ENCODE data around the gene TEAD3. TPM values are rescaled to one million over a fixed set of nuclear protein-coding genes. Genes with fewer than 3 reads are reported as not detected.
"Not testable (repeated sequence)": the region's sequence is repeated elsewhere in the genome, so short reads cannot be mapped to it uniquely, and the experiment has no call there.

Gene TEAD3
- total and polyA plus RNA-seq, 8 donors = 3.0 to 10.0 (median 5.6) TPM

DNA sequence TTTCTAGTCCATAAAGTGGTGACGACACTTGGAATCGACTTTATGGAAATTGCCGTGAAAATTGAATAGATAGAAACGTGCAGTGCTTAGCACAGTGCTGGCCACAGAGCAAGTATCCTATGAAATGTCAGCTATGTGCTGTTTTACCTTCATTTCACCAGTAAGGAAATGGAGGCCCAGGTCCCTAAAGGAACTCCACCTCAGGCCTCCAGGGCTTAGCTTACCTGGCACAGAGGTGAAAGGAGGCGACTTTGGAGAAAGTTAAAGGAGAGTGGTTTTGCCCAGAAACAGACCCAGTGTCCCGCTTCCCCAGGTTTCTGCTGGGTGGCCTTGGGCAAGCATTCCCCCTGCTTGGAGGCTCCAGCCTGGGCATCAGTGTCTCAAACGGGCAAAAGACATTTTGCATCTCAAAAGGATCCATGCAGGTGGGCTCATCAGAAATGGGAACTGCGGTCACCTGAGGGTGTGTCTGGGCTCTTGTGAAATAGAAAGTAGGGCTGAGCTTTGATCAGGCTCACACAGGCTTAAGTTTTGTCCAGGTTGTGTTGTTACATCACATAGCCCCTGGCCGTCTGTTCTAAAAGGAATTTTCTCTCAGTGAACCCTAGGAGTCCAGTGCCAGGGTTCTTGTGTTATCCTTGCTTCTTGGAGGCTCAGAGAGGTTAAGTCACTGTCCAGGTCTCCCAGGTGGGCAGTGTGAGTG, 22.6 kb upstream of the TEAD3 start:
- DNase-seq = no peak
- no peaks in the 10 kb centered on the region for H3K27me3 ChIP-seq
- intact Hi-C loops (cut with DNase I) = loop anchor here in 2 of 3 donors (5.0 kb wide), 1 partner anchor 218 kb away; the partner anchor contains the start of gene ARMC12 (in 2 of the 2)
- TF ChIP-seq, protein P1, sequence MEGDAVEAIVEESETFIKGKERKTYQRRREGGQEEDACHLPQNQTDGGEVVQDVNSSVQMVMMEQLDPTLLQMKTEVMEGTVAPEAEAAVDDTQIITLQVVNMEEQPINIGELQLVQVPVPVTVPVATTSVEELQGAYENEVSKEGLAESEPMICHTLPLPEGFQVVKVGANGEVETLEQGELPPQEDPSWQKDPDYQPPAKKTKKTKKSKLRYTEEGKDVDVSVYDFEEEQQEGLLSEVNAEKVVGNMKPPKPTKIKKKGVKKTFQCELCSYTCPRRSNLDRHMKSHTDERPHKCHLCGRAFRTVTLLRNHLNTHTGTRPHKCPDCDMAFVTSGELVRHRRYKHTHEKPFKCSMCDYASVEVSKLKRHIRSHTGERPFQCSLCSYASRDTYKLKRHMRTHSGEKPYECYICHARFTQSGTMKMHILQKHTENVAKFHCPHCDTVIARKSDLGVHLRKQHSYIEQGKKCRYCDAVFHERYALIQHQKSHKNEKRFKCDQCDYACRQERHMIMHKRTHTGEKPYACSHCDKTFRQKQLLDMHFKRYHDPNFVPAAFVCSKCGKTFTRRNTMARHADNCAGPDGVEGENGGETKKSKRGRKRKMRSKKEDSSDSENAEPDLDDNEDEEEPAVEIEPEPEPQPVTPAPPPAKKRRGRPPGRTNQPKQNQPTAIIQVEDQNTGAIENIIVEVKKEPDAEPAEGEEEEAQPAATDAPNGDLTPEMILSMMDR (IDR thresholded peaks at IDR 0.05) = no peak
- H3K36me3 ChIP-seq = no peaks in the 10 kb centered on the region
- 80 to 85% methylated on average over 9 of the region's 9 CpGs for WGBS, 2 donors
- no peaks in the 10 kb centered on the region for H3K9me3 ChIP-seq
- no peaks in the 10 kb centered on the region for H3K4me1 ChIP-seq
- ATAC-seq = no peak
- no peak for FAIRE-seq
- no peak overlapping the region for H3K27ac ChIP-seq
- no peak overlapping the region for H3K4me3 ChIP-seq

DNA sequence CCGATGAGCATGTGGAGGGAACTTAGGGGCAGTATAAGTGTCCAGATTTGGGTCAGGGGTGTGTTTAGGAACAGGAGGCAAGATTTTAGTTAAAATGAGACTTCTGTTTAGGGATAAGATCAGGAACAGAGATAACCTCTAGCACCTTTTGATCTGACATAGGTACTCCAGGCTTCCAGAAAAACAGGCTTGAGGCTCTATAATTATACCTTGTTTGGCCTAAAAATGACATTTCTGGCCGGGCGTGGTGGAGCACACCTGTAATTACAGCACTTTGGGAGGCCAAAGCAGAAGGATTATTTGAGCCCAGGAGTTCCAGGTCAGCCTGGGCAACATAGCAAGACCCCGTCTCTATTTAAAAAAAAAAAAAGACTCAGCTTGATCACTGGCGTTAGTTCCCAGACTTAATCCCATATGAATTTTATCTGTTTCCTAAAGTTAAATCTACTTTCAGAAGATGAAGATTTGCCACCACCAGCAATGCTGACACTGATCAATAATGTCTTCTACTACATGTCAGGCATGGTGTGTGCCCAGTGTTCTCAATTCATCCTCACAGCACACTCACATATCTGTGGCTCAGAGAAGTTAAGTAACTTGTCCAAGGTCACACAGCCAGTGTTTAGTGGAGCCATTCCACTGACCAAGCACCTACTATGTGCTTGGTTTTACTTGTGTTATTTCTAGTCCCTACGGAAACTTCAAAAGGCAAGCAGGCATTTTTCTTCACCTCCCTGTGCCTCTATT, 21.9 kb upstream of the TEAD3 start:
- FAIRE-seq (no peak), DNase-seq (no peak), ATAC-seq (no peak)
- Histone ChIP-seq H3K27ac (no peak overlapping the region), H3K9me3 (no peaks in the 10 kb centered on the region), H3K4me1 (no peaks in the 10 kb centered on the region), H3K27me3 (no peaks in the 10 kb centered on the region), H3K36me3 (no peaks in the 10 kb centered on the region), H3K4me3 (no peak overlapping the region)
- intact Hi-C loops (cut with DNase I) = no loop called here
- TF ChIP-seq, protein P1 (IDR thresholded peaks at IDR 0.05) = no peak
- WGBS, 2 donors = 92 to 96% methylated on average over 6 of the region's 6 CpGs

GRCh38 chr6:35517978-35518377, 21.1 kb upstream of the TEAD3 start:
- H3K4me3 ChIP-seq; FAIRE-seq; intact Hi-C loops (cut with DNase I); H3K27me3 ChIP-seq; H3K4me1 ChIP-seq; DNase-seq; H3K27ac ChIP-seq; H3K36me3 ChIP-seq; ATAC-seq; H3K9me3 ChIP-seq: not testable (repeated sequence)
- WGBS, 2 donors = 85 to 89% methylated on average over 7 of the region's 7 CpGs

DNA sequence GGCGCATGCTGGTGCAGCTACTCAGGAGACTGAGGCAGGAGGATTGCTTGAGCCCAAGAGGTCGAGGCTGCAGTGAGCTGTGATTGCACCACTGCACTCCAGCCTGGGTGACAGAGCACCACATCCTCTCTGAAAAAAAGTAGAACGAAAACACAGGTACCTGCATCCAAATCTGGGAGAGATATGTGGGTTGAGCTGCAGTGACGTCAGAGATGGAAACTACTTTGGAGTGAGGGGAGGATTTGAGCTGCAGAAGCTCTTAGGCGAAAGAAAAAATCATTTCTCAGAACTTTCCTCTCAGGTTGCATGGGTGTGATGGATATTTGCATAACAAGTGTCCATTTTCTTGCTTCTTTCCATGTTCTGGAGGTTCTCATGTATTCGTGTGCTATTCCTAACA, 19.8 kb upstream of the TEAD3 start:
- ATAC-seq = no peak
- no peak for FAIRE-seq
- intact Hi-C loops (cut with DNase I) = no loop called here

GRCh38 chr6:35515939-35516338, 19.1 kb upstream of the TEAD3 start:
- H3K4me1 ChIP-seq; H3K36me3 ChIP-seq; intact Hi-C loops (cut with DNase I); FAIRE-seq; H3K27me3 ChIP-seq; DNase-seq; H3K4me3 ChIP-seq; H3K9me3 ChIP-seq; H3K27ac ChIP-seq; ATAC-seq: not testable (repeated sequence)
- WGBS, 2 donors = 74 to 77% methylated on average over 6 of the region's 6 CpGs

More for the DNA sequence above, 19.8 kb upstream of the TEAD3 start:
- Histone ChIP-seq H3K4me1 (no peaks in the 10 kb centered on the region), H3K36me3 (no peaks in the 10 kb centered on the region), H3K27ac (no peak overlapping the region), H3K27me3 (no peaks in the 10 kb centered on the region), H3K4me3 (no peak overlapping the region), H3K9me3 (no peaks in the 10 kb centered on the region)
- 66 to 75% methylated on average over 6 of the region's 6 CpGs for WGBS, 2 donors
- DNase-seq = no peak
- TF ChIP-seq, protein P1 (IDR thresholded peaks at IDR 0.05) = no peak

DNA sequence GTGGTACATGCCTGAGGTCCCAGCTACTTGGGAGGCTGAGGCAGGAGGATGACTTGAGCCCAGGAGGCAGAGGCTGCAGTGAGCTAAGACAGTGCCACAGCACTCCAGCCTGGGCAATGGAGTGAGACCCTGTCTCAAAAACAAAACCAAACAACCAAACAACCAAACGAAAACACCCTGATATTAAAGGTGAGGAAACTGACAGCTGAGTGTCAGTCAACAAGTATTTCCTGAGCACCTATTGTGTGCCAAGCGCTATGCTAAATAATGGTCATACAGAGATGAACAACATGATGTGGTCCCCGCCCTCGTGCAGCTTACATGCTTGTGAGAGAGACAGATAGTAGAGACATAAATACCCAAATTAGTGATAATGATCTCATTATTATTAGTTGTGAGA, 17.7 kb upstream of the TEAD3 start:
- TF ChIP-seq, protein P1 (IDR thresholded peaks at IDR 0.05) = no peak
- Histone ChIP-seq H3K36me3 (no peaks in the 10 kb centered on the region), H3K27me3 (no peaks in the 10 kb centered on the region), H3K4me1 (no peaks in the 10 kb centered on the region), H3K9me3 (no peaks in the 10 kb centered on the region), H3K4me3 (no peak overlapping the region), H3K27ac (no peak overlapping the region)
- no peak for DNase-seq
- intact Hi-C loops (cut with DNase I) = no loop called here
- ATAC-seq = no peak
- 78 to 86% methylated on average over 4 of the region's 4 CpGs for WGBS, 2 donors
- no peak for FAIRE-seq
